ENCODE data around the gene ADGRD2. TPM values are rescaled to one million over a fixed set of nuclear protein-coding genes. Genes with fewer than 3 reads are reported as not detected.

The ADGRD2 gene
- polyA plus RNA-seq, 2 donors, result 0.02 TPM; not detected in 1

GRCh38 chr9:124429530-124429867 is 20.8 kb upstream of the ADGRD2 start:
- H3K27me3 ChIP-seq (ENCODE audit: control insufficient read depth in 1 of 2, insufficient read depth in 2 of 2, low read length in 2 of 2), result no peaks in the 10 kb centered on the region
- H3K27ac ChIP-seq (ENCODE audit: low read depth in 2 of 2, low read length in 1 of 2), result no peak overlapping the region
- no peak overlapping the region for H3K4me3 ChIP-seq (ENCODE audit: low read depth in 1 of 2, low read length in 2 of 2)
- WGBS, 2 donors, result 62 to 71% methylated on average over 4 of the region's 4 CpGs
- H3K36me3 ChIP-seq (ENCODE audit: control insufficient read depth in 2 of 2, insufficient read depth in 2 of 2, low read length in 1 of 2), result no peaks in the 10 kb centered on the region
- no peaks in the 10 kb centered on the region for H3K9me3 ChIP-seq (ENCODE audit: control insufficient read depth in 2 of 2, insufficient read depth in 1 of 2, low read depth in 1 of 2, low read length in 1 of 2)
- H3K4me1 ChIP-seq (ENCODE audit: control insufficient read depth in 2 of 2, insufficient read depth in 2 of 2, low read length in 1 of 2), result no peaks in the 10 kb centered on the region

DNA sequence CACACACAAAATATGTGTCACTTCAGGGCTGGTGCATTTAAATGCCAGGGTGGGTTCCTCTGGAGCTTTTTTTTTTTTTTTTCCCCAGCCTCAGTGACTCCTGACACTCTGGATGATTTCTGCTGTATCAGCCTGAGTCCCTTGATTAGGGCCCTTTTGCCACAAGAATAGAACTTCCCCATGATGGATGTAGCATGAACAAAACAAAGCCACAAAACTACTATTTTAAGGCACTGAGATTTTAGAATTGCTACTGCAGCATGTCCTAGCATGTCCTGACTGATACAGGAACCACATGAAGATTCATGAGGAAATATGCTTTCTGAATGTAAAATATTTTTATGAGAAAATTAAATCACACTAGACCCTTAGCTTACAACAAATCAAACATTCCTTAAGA is 13.9 kb upstream of the ADGRD2 start:
- Histone ChIP-seq H3K4me1 (ENCODE audit: control insufficient read depth in 2 of 2, insufficient read depth in 2 of 2, low read length in 1 of 2) (no peaks in the 10 kb centered on the region), H3K27ac (ENCODE audit: low read depth in 2 of 2, low read length in 1 of 2) (no peak overlapping the region), H3K4me3 (ENCODE audit: low read depth in 1 of 2, low read length in 2 of 2) (no peak overlapping the region), H3K9me3 (ENCODE audit: control insufficient read depth in 2 of 2, insufficient read depth in 1 of 2, low read depth in 1 of 2, low read length in 1 of 2) (no peaks in the 10 kb centered on the region), H3K27me3 (ENCODE audit: control insufficient read depth in 1 of 2, insufficient read depth in 2 of 2, low read length in 2 of 2) (no peaks in the 10 kb centered on the region), H3K36me3 (ENCODE audit: control insufficient read depth in 2 of 2, insufficient read depth in 2 of 2, low read length in 1 of 2) (no peaks in the 10 kb centered on the region)

DNA sequence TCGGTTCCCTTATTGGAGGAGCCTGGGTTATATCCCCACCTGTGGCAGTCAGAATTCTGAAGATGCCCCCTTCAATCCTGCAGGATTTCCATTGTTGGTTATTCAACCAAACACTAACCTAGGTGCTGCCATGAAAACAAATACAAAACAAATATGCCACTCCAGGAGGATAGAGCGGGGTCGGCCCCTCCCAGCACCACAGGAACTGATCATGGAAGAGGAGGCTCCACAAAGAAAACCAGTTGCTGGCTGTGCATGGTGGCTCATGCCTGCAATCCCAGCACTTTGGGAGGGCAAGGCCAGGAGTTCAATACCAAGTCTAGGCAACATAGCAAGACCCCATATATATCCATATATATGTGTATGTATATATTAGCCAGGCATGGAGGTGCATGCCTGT is 13.2 kb upstream of the ADGRD2 start:
- no peak overlapping the region for H3K27ac ChIP-seq (ENCODE audit: low read depth in 2 of 2, low read length in 1 of 2)
- no peaks in the 10 kb centered on the region for H3K4me1 ChIP-seq (ENCODE audit: control insufficient read depth in 2 of 2, insufficient read depth in 2 of 2, low read length in 1 of 2)
- 93 to 95% methylated on average over 3 of the region's 3 CpGs for WGBS, 2 donors
- H3K27me3 ChIP-seq (ENCODE audit: control insufficient read depth in 1 of 2, insufficient read depth in 2 of 2, low read length in 2 of 2), result no peaks in the 10 kb centered on the region
- H3K9me3 ChIP-seq (ENCODE audit: control insufficient read depth in 2 of 2, insufficient read depth in 1 of 2, low read depth in 1 of 2, low read length in 1 of 2), result no peaks in the 10 kb centered on the region
- H3K4me3 ChIP-seq (ENCODE audit: low read depth in 1 of 2, low read length in 2 of 2), result no peak overlapping the region
- no peaks in the 10 kb centered on the region for H3K36me3 ChIP-seq (ENCODE audit: control insufficient read depth in 2 of 2, insufficient read depth in 2 of 2, low read length in 1 of 2)

- no peaks in the 10 kb centered on the region for H3K36me3 ChIP-seq (ENCODE audit: control insufficient read depth in 2 of 2, insufficient read depth in 2 of 2, low read length in 1 of 2)
- H3K4me1 ChIP-seq (ENCODE audit: control insufficient read depth in 2 of 2, insufficient read depth in 2 of 2, low read length in 1 of 2), result no peaks in the 10 kb centered on the region
- H3K9me3 ChIP-seq (ENCODE audit: control insufficient read depth in 2 of 2, insufficient read depth in 1 of 2, low read depth in 1 of 2, low read length in 1 of 2), result no peaks in the 10 kb centered on the region
- no peak overlapping the region for H3K4me3 ChIP-seq (ENCODE audit: low read depth in 1 of 2, low read length in 2 of 2)
- H3K27me3 ChIP-seq (ENCODE audit: control insufficient read depth in 1 of 2, insufficient read depth in 2 of 2, low read length in 2 of 2), result no peaks in the 10 kb centered on the region
- H3K27ac ChIP-seq (ENCODE audit: low read depth in 2 of 2, low read length in 1 of 2), result no peak overlapping the region
- 82 to 91% methylated on average over 9 of the region's 9 CpGs for WGBS, 2 donors
These were observed 12.2 kb upstream of the ADGRD2 start for GRCh38 chr9:124438091-124438490.

GRCh38 chr9:124439086-124439485 is 11.2 kb upstream of the ADGRD2 start:
- H3K36me3 ChIP-seq (ENCODE audit: control insufficient read depth in 2 of 2, insufficient read depth in 2 of 2, low read length in 1 of 2), result no peaks in the 10 kb centered on the region
- H3K27ac ChIP-seq (ENCODE audit: low read depth in 2 of 2, low read length in 1 of 2), result no peak overlapping the region
- no peaks in the 10 kb centered on the region for H3K4me1 ChIP-seq (ENCODE audit: control insufficient read depth in 2 of 2, insufficient read depth in 2 of 2, low read length in 1 of 2)
- no peaks in the 10 kb centered on the region for H3K27me3 ChIP-seq (ENCODE audit: control insufficient read depth in 1 of 2, insufficient read depth in 2 of 2, low read length in 2 of 2)
- no peaks in the 10 kb centered on the region for H3K9me3 ChIP-seq (ENCODE audit: control insufficient read depth in 2 of 2, insufficient read depth in 1 of 2, low read depth in 1 of 2, low read length in 1 of 2)
- no peak overlapping the region for H3K4me3 ChIP-seq (ENCODE audit: low read depth in 1 of 2, low read length in 2 of 2)
- 92 to 96% methylated on average over 1 of the region's 1 CpG for WGBS, 2 donors

- H3K27me3 ChIP-seq (ENCODE audit: control insufficient read depth in 1 of 2, insufficient read depth in 2 of 2, low read length in 2 of 2), result no peaks in the 10 kb centered on the region
- H3K4me3 ChIP-seq (ENCODE audit: low read depth in 1 of 2, low read length in 2 of 2), result no peak overlapping the region
- no peaks in the 10 kb centered on the region for H3K36me3 ChIP-seq (ENCODE audit: control insufficient read depth in 2 of 2, insufficient read depth in 2 of 2, low read length in 1 of 2)
- no peaks in the 10 kb centered on the region for H3K9me3 ChIP-seq (ENCODE audit: control insufficient read depth in 2 of 2, insufficient read depth in 1 of 2, low read depth in 1 of 2, low read length in 1 of 2)
- H3K4me1 ChIP-seq (ENCODE audit: control insufficient read depth in 2 of 2, insufficient read depth in 2 of 2, low read length in 1 of 2), result no peaks in the 10 kb centered on the region
- WGBS, 2 donors, result 93 to 96% methylated on average over 6 of the region's 6 CpGs
- H3K27ac ChIP-seq (ENCODE audit: low read depth in 2 of 2, low read length in 1 of 2), result no peak overlapping the region
These were observed 10.5 kb upstream of the ADGRD2 start for GRCh38 chr9:124439686-124440243.

DNA sequence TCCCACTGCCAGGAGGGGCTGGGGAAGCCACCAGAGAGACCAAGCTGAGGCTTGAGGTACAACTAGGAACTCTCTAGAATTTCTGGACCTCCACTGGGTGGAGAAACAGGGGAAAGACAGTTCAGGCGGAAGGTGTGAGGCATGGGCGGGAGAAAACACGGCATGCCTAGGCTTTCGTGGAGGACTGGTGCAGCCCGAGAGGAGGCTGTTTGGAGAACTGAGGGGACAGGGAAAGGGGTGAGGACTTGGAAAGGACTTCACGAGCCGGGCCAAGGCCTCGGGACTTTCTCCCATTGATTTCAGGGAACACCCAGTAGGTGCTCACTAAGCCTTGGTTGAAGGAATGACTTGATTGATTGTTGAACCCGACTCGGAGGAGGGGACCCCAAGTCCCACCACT is 9.5 kb upstream of the ADGRD2 start:
- Histone ChIP-seq H3K27ac (ENCODE audit: low read depth in 2 of 2, low read length in 1 of 2) (no peak overlapping the region), H3K4me1 (ENCODE audit: control insufficient read depth in 2 of 2, insufficient read depth in 2 of 2, low read length in 1 of 2) (no peaks in the 10 kb centered on the region), H3K9me3 (ENCODE audit: control insufficient read depth in 2 of 2, insufficient read depth in 1 of 2, low read depth in 1 of 2, low read length in 1 of 2) (no peaks in the 10 kb centered on the region), H3K27me3 (ENCODE audit: control insufficient read depth in 1 of 2, insufficient read depth in 2 of 2, low read length in 2 of 2) (no peaks in the 10 kb centered on the region), H3K4me3 (ENCODE audit: low read depth in 1 of 2, low read length in 2 of 2) (no peak overlapping the region), H3K36me3 (ENCODE audit: control insufficient read depth in 2 of 2, insufficient read depth in 2 of 2, low read length in 1 of 2) (no peaks in the 10 kb centered on the region)
- 80% methylated on average over 10 of the region's 10 CpGs for WGBS, 2 donors

- Histone ChIP-seq H3K9me3 (ENCODE audit: control insufficient read depth in 2 of 2, insufficient read depth in 1 of 2, low read depth in 1 of 2, low read length in 1 of 2) (no peaks in the 10 kb centered on the region), H3K4me1 (ENCODE audit: control insufficient read depth in 2 of 2, insufficient read depth in 2 of 2, low read length in 1 of 2) (no peaks in the 10 kb centered on the region), H3K27ac (ENCODE audit: low read depth in 2 of 2, low read length in 1 of 2) (no peak overlapping the region), H3K4me3 (ENCODE audit: low read depth in 1 of 2, low read length in 2 of 2) (no peak overlapping the region), H3K36me3 (ENCODE audit: control insufficient read depth in 2 of 2, insufficient read depth in 2 of 2, low read length in 1 of 2) (no peaks in the 10 kb centered on the region), H3K27me3 (ENCODE audit: control insufficient read depth in 1 of 2, insufficient read depth in 2 of 2, low read length in 2 of 2) (no peaks in the 10 kb centered on the region)
- 77 to 78% methylated on average over 16 of the region's 16 CpGs for WGBS, 2 donors
These were observed 9.0 kb upstream of the ADGRD2 start for GRCh38 chr9:124441291-124441690.

- Histone ChIP-seq H3K36me3 (ENCODE audit: control insufficient read depth in 2 of 2, insufficient read depth in 2 of 2, low read length in 1 of 2) (no peaks in the 10 kb centered on the region), H3K4me1 (ENCODE audit: control insufficient read depth in 2 of 2, insufficient read depth in 2 of 2, low read length in 1 of 2) (no peaks in the 10 kb centered on the region), H3K9me3 (ENCODE audit: control insufficient read depth in 2 of 2, insufficient read depth in 1 of 2, low read depth in 1 of 2, low read length in 1 of 2) (no peaks in the 10 kb centered on the region), H3K27me3 (ENCODE audit: control insufficient read depth in 1 of 2, insufficient read depth in 2 of 2, low read length in 2 of 2) (no peaks in the 10 kb centered on the region), H3K4me3 (ENCODE audit: low read depth in 1 of 2, low read length in 2 of 2) (no peak overlapping the region), H3K27ac (ENCODE audit: low read depth in 2 of 2, low read length in 1 of 2) (no peak overlapping the region)
These were observed 7.9 kb upstream of the ADGRD2 start for GRCh38 chr9:124442379-124442778.

GRCh38 chr9:124442826-124443225 is 7.4 kb upstream of the ADGRD2 start:
- no peak overlapping the region for H3K4me3 ChIP-seq (ENCODE audit: low read depth in 1 of 2, low read length in 2 of 2)
- no peak overlapping the region for H3K27ac ChIP-seq (ENCODE audit: low read depth in 2 of 2, low read length in 1 of 2)
- H3K4me1 ChIP-seq (ENCODE audit: control insufficient read depth in 2 of 2, insufficient read depth in 2 of 2, low read length in 1 of 2), result no peaks in the 10 kb centered on the region
- no peaks in the 10 kb centered on the region for H3K27me3 ChIP-seq (ENCODE audit: control insufficient read depth in 1 of 2, insufficient read depth in 2 of 2, low read length in 2 of 2)
- H3K9me3 ChIP-seq (ENCODE audit: control insufficient read depth in 2 of 2, insufficient read depth in 1 of 2, low read depth in 1 of 2, low read length in 1 of 2), result no peaks in the 10 kb centered on the region
- no peaks in the 10 kb centered on the region for H3K36me3 ChIP-seq (ENCODE audit: control insufficient read depth in 2 of 2, insufficient read depth in 2 of 2, low read length in 1 of 2)
- WGBS, 2 donors, result 80 to 84% methylated on average over 3 of the region's 3 CpGs
